ENCODE measurements around the gene FAM89B.

The FAM89B gene

GRCh38 chr11:65575568-65576231, 3.4 kb downstream of the FAM89B start, which contains the start of gene EHBP1L1:
Gene EHBP1L1 (plus strand): TSS chr11:65576053. CDS start chr11:65576303, 250 bp downstream.
- peak; percentile 45 for DNase-seq

GRCh38 chr11:65576232-65576866, 4.0 kb downstream of the FAM89B start:
- DNase-seq = no peak

GRCh38 chr11:65576867-65577755, 4.8 kb downstream of the FAM89B start:
- DNase-seq = peak; percentile 26

- DNase-seq = no peak
Measured at GRCh38 chr11:65577756-65578109, 5.4 kb downstream of the FAM89B start.

GRCh38 chr11:65578134-65578533, 5.8 kb downstream of the FAM89B start:
- DNase-seq = no peak

- no peak for DNase-seq
Measured at GRCh38 chr11:65578667-65579066, 6.3 kb downstream of the FAM89B start.

- no peak for DNase-seq
Measured at GRCh38 chr11:65579291-65579690, 7.0 kb downstream of the FAM89B start.

- DNase-seq = no peak
Measured at GRCh38 chr11:65580031-65580692, 7.8 kb downstream of the FAM89B start.

- DNase-seq = no peak
Measured at GRCh38 chr11:65580756-65581155, 8.4 kb downstream of the FAM89B start.

GRCh38 chr11:65581928-65582327, 9.6 kb downstream of the FAM89B start:
- no peak for DNase-seq

GRCh38 chr11:65583589-65583988, 11.3 kb downstream of the FAM89B start:
- DNase-seq = no peak

- DNase-seq = no peak
Measured at GRCh38 chr11:65584106-65584505, 11.8 kb downstream of the FAM89B start.

GRCh38 chr11:65584723-65585171, 12.4 kb downstream of the FAM89B start:
- peak; percentile 70 for DNase-seq

GRCh38 chr11:65585396-65586246, 13.3 kb downstream of the FAM89B start:
- peak; percentile 33 for DNase-seq

GRCh38 chr11:65586247-65586630, 13.9 kb downstream of the FAM89B start:
- DNase-seq = no peak

- peak; percentile 68 for DNase-seq
Measured at GRCh38 chr11:65586676-65587075, 14.3 kb downstream of the FAM89B start.

- DNase-seq = peak; percentile 29
Measured at GRCh38 chr11:65588199-65589054, 16.1 kb downstream of the FAM89B start.

- DNase-seq = no peak
Measured at GRCh38 chr11:65589444-65590239, 17.3 kb downstream of the FAM89B start.

GRCh38 chr11:65590240-65590738, 18.0 kb downstream of the FAM89B start:
- DNase-seq = peak; percentile 35
